HepG2 (cell line): ENCODE data around the gene EBF4. TPM values are rescaled to one million over a fixed set of nuclear protein-coding genes. Genes with fewer than 3 reads are reported as not detected.

ENCODE experiments used
- AGO1 ChIP-seq: fragments of 200-400 bp; formaldehyde crosslinking; IDR thresholded peaks from 2 replicates; pipeline ENCODE4 v1.6.1; 2017; ENCODE audit warnings: mild to moderate bottlenecking, low read depth, low read length, moderate library complexity; ENCODE audit not compliant: poor library complexity, severe bottlenecking
- ATRX ChIP-seq: sonication (generic); formaldehyde crosslinking; IDR thresholded peaks from 2 replicates; pipeline ENCODE4 v1.4.0; 2020; ENCODE audit warnings: missing genetic modification reagents, borderline replicate concordance
- CBX1 ChIP-seq: IDR thresholded peaks from one replicate; pipeline ENCODE4 v1.6.1; 2016; ENCODE audit warnings: antibody characterized with exemption, low read depth
- DDIT3 ChIP-seq: sonication (generic); formaldehyde crosslinking; IDR thresholded peaks from 2 replicates; pipeline ENCODE4 v1.4.0; 2020; ENCODE audit warnings: mild to moderate bottlenecking, missing genetic modification reagents
- DPF2 ChIP-seq: sonication (generic); formaldehyde crosslinking; IDR thresholded peaks from 2 replicates; pipeline ENCODE4 v1.4.0; 2020; ENCODE audit warnings: mild to moderate bottlenecking, low read depth, missing genetic modification reagents, borderline replicate concordance
- ELF3 ChIP-seq: IDR thresholded peaks from 2 replicates; pipeline ENCODE4 v1.6.1; 2016; ENCODE audit warnings: missing genetic modification reagents, missing compliant biosample characterization
- GMEB2 ChIP-seq: IDR thresholded peaks from 2 replicates; pipeline ENCODE4 v1.6.1; 2016; ENCODE audit warnings: missing biosample characterization, missing genetic modification reagents, low read depth
- HHEX ChIP-seq: IDR thresholded peaks from 2 replicates; pipeline ENCODE4 v1.6.1; 2016; ENCODE audit warnings: control low read depth
- HNF4G ChIP-seq, 2 experiments: sonication (generic) in 1 of 2; formaldehyde crosslinking in 1 of 2; IDR thresholded peaks; 2 replicates each; pipeline versions ENCODE4 v1.4.0 to v1.6.1; 2011 to 2020; ENCODE audit warnings: borderline replicate concordance in 2 of 2, low read depth in 2 of 2, mild to moderate bottlenecking in 2 of 2, low read length in 1 of 2, missing genetic modification reagents in 1 of 2, moderate library complexity in 1 of 2
- HOXA9 ChIP-seq: sonication (generic); formaldehyde crosslinking; IDR thresholded peaks from 2 replicates; pipeline ENCODE4 v1.8.1; 2022; ENCODE audit warnings: missing genetic modification reagents, mild to moderate bottlenecking, moderate library complexity, borderline replicate concordance
- ISL2 ChIP-seq: sonication (generic); formaldehyde crosslinking; IDR thresholded peaks from 2 replicates; pipeline ENCODE4 v1.5.0; 2020; ENCODE audit warnings: missing genetic modification reagents
- MIXL1 ChIP-seq: IDR thresholded peaks from 2 replicates; pipeline ENCODE4 v1.6.1; 2016
- MZF1 ChIP-seq: sonication (generic); formaldehyde crosslinking; IDR thresholded peaks from 2 replicates; pipeline ENCODE4 v1.8.1; 2023; ENCODE audit warnings: mild to moderate bottlenecking, missing genetic modification reagents, borderline replicate concordance
- NFRKB ChIP-seq: fragments of 450-650 bp; IDR thresholded peaks from 2 replicates; pipeline ENCODE4 v1.6.1; 2017
- SMAD3 ChIP-seq: sonication (generic); formaldehyde crosslinking; IDR thresholded peaks from 2 replicates; pipeline ENCODE4 v1.4.0; 2020; ENCODE audit warnings: missing genetic modification reagents
- SRY ChIP-seq: sonication (generic); formaldehyde crosslinking; IDR thresholded peaks from 2 replicates; pipeline ENCODE4 v1.8.0; 2022; ENCODE audit warnings: mild to moderate bottlenecking, missing genetic modification reagents
- TAF1 ChIP-seq: sonication (generic); formaldehyde crosslinking; IDR thresholded peaks from 2 replicates; pipeline ENCODE4 v1.4.0; 2020; ENCODE audit warnings: missing genetic modification reagents
- TBL1XR1 ChIP-seq: fragments of 150-350 bp; IDR thresholded peaks from 2 replicates; pipeline ENCODE4 v1.6.1; 2014; ENCODE audit warnings: borderline replicate concordance, low read length; ENCODE audit not compliant: partially characterized antibody
- ZBED4 ChIP-seq: sonication (generic); formaldehyde crosslinking; IDR thresholded peaks from 2 replicates; pipeline ENCODE4 v1.4.0; 2020; ENCODE audit warnings: missing genetic modification reagents, borderline replicate concordance
- ZBTB42 ChIP-seq: sonication (generic); formaldehyde crosslinking; IDR thresholded peaks from 2 replicates; pipeline ENCODE4 v1.5.0; 2020; ENCODE audit warnings: mild to moderate bottlenecking, missing genetic modification reagents
- ZFY ChIP-seq: sonication (generic); formaldehyde crosslinking; IDR thresholded peaks from 2 replicates; pipeline ENCODE4 v1.4.0; 2020; ENCODE audit warnings: missing genetic modification reagents
- ZNF333 ChIP-seq: sonication (generic); formaldehyde crosslinking; IDR thresholded peaks from 2 replicates; pipeline ENCODE4 v1.4.0; 2020; ENCODE audit warnings: mild to moderate bottlenecking, missing genetic modification reagents, borderline replicate concordance
- ZNF605 ChIP-seq: sonication (generic); formaldehyde crosslinking; IDR thresholded peaks from 2 replicates; pipeline ENCODE4 v1.8.0; 2022; ENCODE audit warnings: mild to moderate bottlenecking, missing genetic modification reagents
- ZSCAN30 ChIP-seq: sonication (generic); formaldehyde crosslinking; IDR thresholded peaks from 2 replicates; pipeline ENCODE4 v1.5.0; 2020; ENCODE audit warnings: mild to moderate bottlenecking, missing genetic modification reagents
- ZZZ3 ChIP-seq: sonication (generic); formaldehyde crosslinking; IDR thresholded peaks from 2 replicates; pipeline ENCODE4 v1.4.0; 2020; ENCODE audit warnings: missing genetic modification reagents, mild to moderate bottlenecking, borderline replicate concordance
- polyA plus RNA-seq, 8 experiments: library from polyadenylated mRNA; depleted of rRNA in 3 of 8; stranded (reverse) in 7 of 8; unstranded in 1 of 8; fragments of >200 nt; fragmentation: Illumina TruSeq in 4 of 8; extraction: Trizol in 4 of 8; gene quantifications; 2 replicates each; pipeline versions ENCODE4 v1.2.1 to v1.2.3, GENCODE V29; 2011 to 2016; ENCODE audit warnings: low read depth in 4 of 8, missing spikeins in 1 of 8, mixed read lengths in 1 of 8; ENCODE audit not compliant: insufficient read depth in 1 of 8
- total RNA-seq, 5 experiments: library from RNA; depleted of rRNA; stranded (reverse); fragments of >200 nt; fragmentation: Illumina TruSeq; extraction: Trizol; gene quantifications; 2 replicates each; pipeline ENCODE4 v1.2.3, GENCODE V29; 2016; ENCODE audit warnings: low read depth in 1 of 5

EBF4 gene
- total and polyA plus RNA-seq, 2 of the 13 experiments (the other 11 are each of a cell fraction or from before 2014, with no cell fraction given), result 0.84 to 2.2 TPM

- TF ChIP-seq ZBED4 (CRISPR knock-in tag) (no peak; the same call in 1 of the 2 replicates), TAF1 (peak; percentile 95), CBX1 (no peak), ZBTB42 (no peak), HOXA9 (CRISPR knock-in tag) (peak; percentile 92), NFRKB (no peak), ZNF333 (CRISPR knock-in tag) (0 out of 2 replicates have a peak, but pooled peaks have one; percentile 85), ATRX (CRISPR knock-in tag) (no peak), ZNF605 (CRISPR knock-in tag) (peak; percentile 84; the same call in 1 of the 2 replicates), DPF2 (no peak), ISL2 (peak; percentile 74), ZZZ3 (CRISPR knock-in tag) (no peak; the same call in none of the 2 replicates), GMEB2 (CRISPR knock-in tag) (no peak), ELF3 (CRISPR knock-in tag) (0 out of 2 replicates have a peak, but pooled peaks have one; percentile 6), TBL1XR1 (no peak), SMAD3 (CRISPR knock-in tag) (no peak; the same call in 1 of the 2 replicates), HHEX (CRISPR knock-in tag) (no peak), ZFY (peak; percentile 78), MIXL1 (CRISPR knock-in tag) (peak; percentile 2; the same call in 1 of the 2 replicates), ZSCAN30 (CRISPR knock-in tag) (no peak; the same call in 1 of the 2 replicates), SRY (CRISPR knock-in tag) (peak; percentile 94; the same call in 1 of the 2 replicates), DDIT3 (CRISPR knock-in tag) (0 out of 2 replicates have a peak, but pooled peaks have one; percentile 29), MZF1 (CRISPR knock-in tag) (peak; percentile 43; the same call in 1 of the 2 replicates), AGO1 (peak; percentile 48), HNF4G (IDR thresholded peaks at IDR 0.05; ENCODE audit: borderline replicate concordance, low read depth, low read length) (0 out of 2 replicates have a peak, but pooled peaks have one; percentile 2), HNF4G (CRISPR knock-in tag; IDR thresholded peaks at IDR 0.05; ENCODE audit: borderline replicate concordance, low read depth) (peak; percentile 75; the same call in 1 of the 2 replicates)
Observed at GRCh38 chr20:2652724-2653555, 39.6 kb upstream of the EBF4 start (continued).
